HepG2 (cell line): Measurements from ENCODE around the gene PTGIR. TPM values are rescaled to one million over a fixed set of nuclear protein-coding genes. Genes with fewer than 3 reads are reported as not detected.

Experiments
- AKNA ChIP-seq: sonication (generic); formaldehyde crosslinking; IDR thresholded peaks from 2 replicates; pipeline ENCODE4 v1.4.0; 2020; ENCODE audit warnings: missing genetic modification reagents, borderline replicate concordance
- ATF2 ChIP-seq: sonication (generic); formaldehyde crosslinking; IDR thresholded peaks from 2 replicates; pipeline ENCODE4 v1.4.0; 2020; ENCODE audit warnings: missing genetic modification reagents
- EEA1 ChIP-seq: sonication (generic); formaldehyde crosslinking; IDR thresholded peaks from 2 replicates; pipeline ENCODE4 v1.5.1; 2020; ENCODE audit warnings: mild to moderate bottlenecking, missing genetic modification reagents, borderline replicate concordance
- FOXA3 ChIP-seq: IDR thresholded peaks from 2 replicates; pipeline ENCODE4 v1.6.1; 2016; ENCODE audit warnings: missing genetic modification reagents, missing compliant biosample characterization
- GATAD1 ChIP-seq: IDR thresholded peaks from 2 replicates; pipeline ENCODE4 v1.6.1; 2016; ENCODE audit warnings: missing genetic modification reagents, missing compliant biosample characterization
- IKZF4 ChIP-seq: sonication (generic); formaldehyde crosslinking; IDR thresholded peaks from 2 replicates; pipeline ENCODE4 v1.5.1; 2020; ENCODE audit warnings: borderline replicate concordance, mild to moderate bottlenecking, low read depth, missing genetic modification reagents; ENCODE audit errors: not compliant biosample characterization
- KDM3A ChIP-seq: IDR thresholded peaks from 2 replicates; pipeline ENCODE4 v1.6.1; 2018; ENCODE audit warnings: low read depth, missing compliant biosample characterization
- MAZ ChIP-seq, 2 experiments: sonication (generic) in 1 of 2; formaldehyde crosslinking in 1 of 2; IDR thresholded peaks; 2 replicates each; pipeline versions ENCODE4 v1.5.0 to v1.6.1; 2012 to 2020; ENCODE audit warnings: low read depth in 2 of 2, mild to moderate bottlenecking in 2 of 2, borderline replicate concordance in 1 of 2, improper control_type of control experiment in 1 of 2, low read length in 1 of 2, missing genetic modification reagents in 1 of 2, moderate library complexity in 1 of 2
- NR2F1 ChIP-seq, 2 experiments: fragments of 450-650 bp in 1 of 2; formaldehyde crosslinking in 1 of 2; IDR thresholded peaks; 2 replicates each; pipeline versions ENCODE4 v1.5.0 to v1.6.1; 2016 to 2020; ENCODE audit warnings: mild to moderate bottlenecking in 1 of 2, missing compliant biosample characterization in 1 of 2, missing genetic modification reagents in 1 of 2, moderate library complexity in 1 of 2
- NR2F6 ChIP-seq, 2 experiments: IDR thresholded peaks; 2 replicates each; pipeline ENCODE4 v1.6.1; 2016; ENCODE audit warnings: antibody characterized with exemption in 1 of 2, mild to moderate bottlenecking in 1 of 2
- RBM22 ChIP-seq: fragments of 200-400 bp; formaldehyde crosslinking; optimal IDR thresholded peaks from 2 replicates; pipeline ENCODE3; 2017; ENCODE audit warnings: mild to moderate bottlenecking, low read length, moderate library complexity
- REST ChIP-seq, 2 experiments: IDR thresholded peaks; 2 replicates each; pipeline ENCODE4 v1.6.1; 2011 to 2012; ENCODE audit warnings: low read length in 2 of 2, borderline replicate concordance in 1 of 2, low read depth in 1 of 2, mild to moderate bottlenecking in 1 of 2, moderate library complexity in 1 of 2
- THAP11 ChIP-seq: IDR thresholded peaks from 2 replicates; pipeline ENCODE4 v1.6.1; 2016; ENCODE audit warnings: missing biosample characterization, missing genetic modification reagents
- TMF1 ChIP-seq: sonication (generic); formaldehyde crosslinking; IDR thresholded peaks from 2 replicates; pipeline ENCODE4 v1.8.1; 2022; ENCODE audit warnings: low read depth, missing genetic modification reagents
- ZNF12 ChIP-seq: sonication (generic); formaldehyde crosslinking; IDR thresholded peaks from 2 replicates; pipeline ENCODE4 v1.5.0; 2020; ENCODE audit warnings: missing genetic modification reagents
- ZNF414 ChIP-seq: sonication (generic); formaldehyde crosslinking; IDR thresholded peaks from 2 replicates; pipeline ENCODE4 v1.5.0; 2020; ENCODE audit warnings: missing genetic modification reagents
- ZNF549 ChIP-seq: sonication (generic); formaldehyde crosslinking; IDR thresholded peaks from 2 replicates; pipeline ENCODE4 v1.5.0; 2020; ENCODE audit warnings: missing genetic modification reagents
- ZNF737 ChIP-seq: sonication (generic); formaldehyde crosslinking; IDR thresholded peaks from 2 replicates; pipeline ENCODE4 v1.5.0; 2020; ENCODE audit warnings: missing genetic modification reagents, mild to moderate bottlenecking, borderline replicate concordance
- polyA plus RNA-seq, 8 experiments: library from polyadenylated mRNA; depleted of rRNA in 3 of 8; stranded (reverse) in 7 of 8; unstranded in 1 of 8; fragments of >200 nt; fragmentation: Illumina TruSeq in 4 of 8; extraction: Trizol in 4 of 8; gene quantifications; 2 replicates each; pipeline versions ENCODE4 v1.2.1 to v1.2.3, GENCODE V29; 2011 to 2016; ENCODE audit warnings: low read depth in 4 of 8, missing spikeins in 1 of 8, mixed read lengths in 1 of 8; ENCODE audit not compliant: insufficient read depth in 1 of 8
- total RNA-seq, 5 experiments: library from RNA; depleted of rRNA; stranded (reverse); fragments of >200 nt; fragmentation: Illumina TruSeq; extraction: Trizol; gene quantifications; 2 replicates each; pipeline ENCODE4 v1.2.3, GENCODE V29; 2016; ENCODE audit warnings: low read depth in 1 of 5

Gene PTGIR
- total and polyA plus RNA-seq, 2 of the 13 experiments (the other 11 are each of a cell fraction or from before 2014, with no cell fraction given) = not detected

- TF ChIP-seq REST (IDR thresholded peaks at IDR 0.05; ENCODE audit: borderline replicate concordance in 1 of 2, low read depth in 1 of 2, low read length in 2 of 2) (0 out of 4 replicates have a peak, but pooled peaks of 1 of the 2 experiments have one; percentile 27), NR2F6 (IDR thresholded peaks at IDR 0.05) (peak; percentile 66), NR2F6 (CRISPR knock-in tag; IDR thresholded peaks at IDR 0.05) (peak; percentile 31; the same call in 1 of the 2 replicates), FOXA3 (CRISPR knock-in tag) (peak; percentile 57; the same call in 1 of the 2 replicates), ZNF12 (0 out of 2 replicates have a peak, but pooled peaks have one; percentile 38), GATAD1 (peak; percentile 58), EEA1 (CRISPR knock-in tag) (no peak), TMF1 (0 out of 2 replicates have a peak, but pooled peaks have one; percentile 65), MAZ (IDR thresholded peaks at IDR 0.05; ENCODE audit: borderline replicate concordance, low read depth, low read length) (no peak), MAZ (CRISPR knock-in tag; IDR thresholded peaks at IDR 0.05; ENCODE audit: low read depth) (0 out of 2 replicates have a peak, but pooled peaks have one; percentile 4), KDM3A (CRISPR knock-in tag) (0 out of 2 replicates have a peak, but pooled peaks have one; percentile 15), RBM22 (peak; percentile 96), NR2F1 (CRISPR knock-in tag; IDR thresholded peaks at IDR 0.05) (peak; percentile 47 to 48; a peak in 1 of 4 replicates), ZNF737 (CRISPR knock-in tag) (no peak), THAP11 (CRISPR knock-in tag) (peak; percentile 76), ZNF414 (CRISPR knock-in tag) (peak; percentile 27; the same call in 1 of the 2 replicates), ATF2 (peak; percentile 70), IKZF4 (CRISPR knock-in tag) (no peak), ZNF549 (CRISPR knock-in tag) (no peak), AKNA (CRISPR knock-in tag) (no peak)
Measured at GRCh38 chr19:46603195-46603637, 21.7 kb downstream of the PTGIR start (continued).
